KOPT-K1 (cell line): ENCODE results near the gene MBOAT1.
A peak's percentile ranks its signal among the peaks of the same experiment; 100 is the strongest.
"Not testable (repeated sequence)": the region's sequence is repeated elsewhere in the genome, so short reads cannot be mapped to it uniquely, and the experiment has no call there.

Experiments
- H3K27ac ChIP-seq: fragments of 200-600 bp; sonication (generic); 2 replicates; pipeline ENCODE4 v1.5.1; 2016; ENCODE audit warnings: antibody characterized with exemption, mild to moderate bottlenecking, low read depth, low read length; ENCODE audit not compliant: poor library complexity, severe bottlenecking
- H3K36me3 ChIP-seq: fragments of 200-600 bp; sonication (generic); 2 replicates; pipeline ENCODE4 v1.5.1; 2017; ENCODE audit warnings: antibody characterized with exemption, mild to moderate bottlenecking, low read length, moderate library complexity; ENCODE audit not compliant: insufficient read depth
- H3K9me3 ChIP-seq: fragments of 200-600 bp; sonication (generic); 2 replicates; pipeline ENCODE4 v1.5.1; 2017; ENCODE audit warnings: antibody characterized with exemption, low read length, mild to moderate bottlenecking; ENCODE audit not compliant: insufficient read depth, poor library complexity, severe bottlenecking

The MBOAT1 gene, protein sequence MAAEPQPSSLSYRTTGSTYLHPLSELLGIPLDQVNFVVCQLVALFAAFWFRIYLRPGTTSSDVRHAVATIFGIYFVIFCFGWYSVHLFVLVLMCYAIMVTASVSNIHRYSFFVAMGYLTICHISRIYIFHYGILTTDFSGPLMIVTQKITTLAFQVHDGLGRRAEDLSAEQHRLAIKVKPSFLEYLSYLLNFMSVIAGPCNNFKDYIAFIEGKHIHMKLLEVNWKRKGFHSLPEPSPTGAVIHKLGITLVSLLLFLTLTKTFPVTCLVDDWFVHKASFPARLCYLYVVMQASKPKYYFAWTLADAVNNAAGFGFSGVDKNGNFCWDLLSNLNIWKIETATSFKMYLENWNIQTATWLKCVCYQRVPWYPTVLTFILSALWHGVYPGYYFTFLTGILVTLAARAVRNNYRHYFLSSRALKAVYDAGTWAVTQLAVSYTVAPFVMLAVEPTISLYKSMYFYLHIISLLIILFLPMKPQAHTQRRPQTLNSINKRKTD

GRCh38 chr6:20212392-20213111 lies at the start of gene MBOAT1:
TSS of gene MBOAT1 (minus strand) at chr6:20212469. CDS start at chr6:20212234, 235 bp downstream.
- Histone ChIP-seq H3K36me3 (no peaks in the 10 kb centered on the region), H3K27ac (peak within 1 kb of the TSS; percentile 75), H3K9me3 (no peaks in the 10 kb centered on the region)

- Histone ChIP-seq H3K36me3 (no peaks in the 10 kb centered on the region), H3K27ac (no peak overlapping the region), H3K9me3 (peaks cover 3% of the 10 kb centered on the region)
Observed at GRCh38 chr6:20261685-20262084, 49.4 kb upstream of the MBOAT1 start.

DNA sequence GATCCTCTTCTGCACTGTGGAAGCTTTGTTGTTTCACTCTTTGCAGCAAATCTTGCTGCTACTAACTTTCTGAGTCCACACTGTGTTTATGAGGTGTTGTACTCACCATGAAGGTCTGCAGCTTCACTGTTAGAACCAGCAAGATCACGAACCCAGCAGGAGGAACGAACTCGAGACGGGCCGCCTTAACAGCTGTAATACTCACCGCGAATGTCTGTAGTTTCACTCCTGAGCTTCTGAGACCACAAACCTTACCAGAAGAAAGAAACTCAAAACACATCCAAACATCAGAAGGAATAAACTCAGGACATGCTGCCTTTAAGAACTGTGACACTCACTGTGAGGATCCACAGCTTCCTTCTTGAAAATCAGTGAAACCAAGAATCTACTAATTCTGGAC lies 48.1 kb upstream of the MBOAT1 start:
- H3K27ac ChIP-seq: no peak overlapping the region
- H3K9me3 ChIP-seq: peaks cover 3% of the 10 kb centered on the region
- no peaks in the 10 kb centered on the region for H3K36me3 ChIP-seq

DNA sequence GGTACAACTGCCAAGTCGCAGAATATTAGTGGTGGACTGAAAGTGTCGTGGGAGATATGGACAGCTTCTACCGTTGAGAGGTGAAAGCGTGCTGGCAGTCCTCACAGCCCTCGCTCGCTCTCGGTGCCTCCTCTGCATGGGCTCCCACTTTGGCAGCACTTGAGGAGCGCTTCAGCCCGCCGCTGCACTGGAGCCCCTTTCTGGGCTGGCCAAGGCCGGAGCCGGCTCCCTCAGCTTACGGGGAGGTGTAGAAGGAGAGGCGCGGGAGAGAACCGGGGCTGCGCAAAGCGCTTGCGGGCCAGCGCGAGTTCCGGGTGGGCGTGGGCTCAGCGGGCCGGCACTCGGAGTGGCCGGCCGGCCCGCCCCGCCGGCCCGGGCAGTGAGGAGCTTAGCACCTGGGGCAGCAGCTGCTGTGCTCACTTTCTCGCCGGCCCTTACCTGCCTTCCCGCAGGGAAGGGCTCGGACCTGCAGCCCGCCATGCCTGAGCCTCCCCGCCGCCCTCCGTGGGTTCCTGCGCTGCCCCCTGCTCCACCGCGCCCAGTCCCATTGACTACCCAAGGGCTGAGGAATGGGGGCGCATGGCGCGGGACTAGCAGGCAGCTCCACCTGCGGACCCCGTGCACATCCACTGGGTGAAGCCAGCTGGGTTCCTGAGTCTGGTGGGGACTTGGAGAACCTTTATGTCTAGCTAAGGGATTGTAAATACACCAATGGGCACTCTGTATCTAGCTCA lies 47.2 kb upstream of the MBOAT1 start:
- H3K27ac ChIP-seq: no peak overlapping the region
- H3K36me3 ChIP-seq: no peaks in the 10 kb centered on the region
- H3K9me3 ChIP-seq: peaks cover 3% of the 10 kb centered on the region

GRCh38 chr6:20255428-20255827 lies 43.2 kb upstream of the MBOAT1 start:
- Histone ChIP-seq H3K36me3 (no peaks in the 10 kb centered on the region), H3K9me3 (no peaks in the 10 kb centered on the region), H3K27ac (no peak overlapping the region)

DNA sequence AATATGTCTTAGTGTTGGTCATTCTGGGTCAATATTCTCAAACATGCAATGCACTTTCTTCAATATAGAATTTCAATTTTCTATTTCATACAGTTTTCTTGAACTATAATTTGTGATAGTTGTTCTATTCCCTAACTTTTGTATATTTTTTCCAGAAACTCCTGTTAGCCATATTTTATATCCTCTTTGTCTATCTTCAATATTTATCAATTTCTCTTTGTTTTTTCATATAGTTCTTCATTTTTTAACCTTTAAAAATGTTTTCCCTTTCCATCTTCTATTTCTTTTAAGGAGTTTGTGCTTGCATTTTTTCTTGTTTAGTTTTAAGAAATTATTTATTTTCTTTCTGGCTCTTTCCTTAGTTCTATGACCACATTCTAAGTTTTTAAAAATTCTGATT lies 42.0 kb upstream of the MBOAT1 start:
- Histone ChIP-seq H3K36me3 (no peaks in the 10 kb centered on the region), H3K9me3 (no peaks in the 10 kb centered on the region), H3K27ac (no peak overlapping the region)

DNA sequence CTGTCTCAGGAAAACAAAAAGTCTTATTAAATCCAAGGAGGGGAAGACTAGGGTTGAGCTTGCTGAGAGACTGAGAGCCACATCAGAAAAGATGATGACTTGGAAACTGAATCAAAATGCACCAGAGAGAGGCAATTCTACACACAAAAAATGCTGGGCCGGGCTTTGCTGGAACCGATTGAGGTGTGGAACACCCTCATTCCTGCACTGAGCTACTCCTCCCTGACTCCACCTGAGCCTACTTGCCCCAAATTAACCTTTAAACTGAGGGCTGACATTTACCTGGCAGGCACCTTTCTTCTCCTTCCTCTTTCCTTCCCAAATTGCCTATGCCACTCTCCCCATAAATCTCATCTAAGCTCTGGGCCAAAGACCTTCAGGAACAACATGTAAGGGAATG lies 40.8 kb upstream of the MBOAT1 start:
- Histone ChIP-seq H3K36me3 (no peaks in the 10 kb centered on the region), H3K9me3 (no peaks in the 10 kb centered on the region), H3K27ac (no peak overlapping the region)

DNA sequence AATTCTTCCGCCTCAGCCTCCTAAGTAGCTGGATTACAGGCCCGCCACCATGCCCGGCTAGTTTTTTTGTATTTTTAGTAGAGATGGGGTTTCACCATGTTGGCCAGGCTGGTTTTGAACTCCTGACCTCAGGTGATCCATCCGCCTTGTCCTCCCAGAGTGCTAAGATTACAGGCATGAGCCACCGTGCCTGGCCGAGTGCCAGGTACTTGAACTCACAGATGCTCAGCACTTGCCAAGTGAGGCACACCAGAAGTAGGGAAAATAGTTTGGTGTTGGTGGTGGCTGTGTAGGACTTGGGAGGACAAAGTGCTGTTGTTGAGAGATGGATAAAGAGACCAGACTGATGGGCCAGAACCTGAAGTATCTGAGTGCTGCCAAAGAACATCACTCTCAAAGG lies 40.0 kb upstream of the MBOAT1 start:
- H3K36me3 ChIP-seq: no peaks in the 10 kb centered on the region
- H3K27ac ChIP-seq: no peak overlapping the region
- no peaks in the 10 kb centered on the region for H3K9me3 ChIP-seq

- H3K27ac ChIP-seq: no peak overlapping the region
Observed at GRCh38 chr6:20251525-20251924, 39.3 kb upstream of the MBOAT1 start.

GRCh38 chr6:20246125-20246524 lies 33.9 kb upstream of the MBOAT1 start:
- Histone ChIP-seq H3K9me3 (no peaks in the 10 kb centered on the region), H3K36me3 (no peaks in the 10 kb centered on the region), H3K27ac (no peak overlapping the region)

More at GRCh38 chr6:20251525-20251924, 39.3 kb upstream of the MBOAT1 start:
- H3K9me3 ChIP-seq: no peaks in the 10 kb centered on the region
- H3K36me3 ChIP-seq: no peaks in the 10 kb centered on the region

- H3K27ac ChIP-seq, H3K36me3 ChIP-seq, H3K9me3 ChIP-seq: not testable (repeated sequence)
Observed at GRCh38 chr6:20244807-20245681, 32.8 kb upstream of the MBOAT1 start.

DNA sequence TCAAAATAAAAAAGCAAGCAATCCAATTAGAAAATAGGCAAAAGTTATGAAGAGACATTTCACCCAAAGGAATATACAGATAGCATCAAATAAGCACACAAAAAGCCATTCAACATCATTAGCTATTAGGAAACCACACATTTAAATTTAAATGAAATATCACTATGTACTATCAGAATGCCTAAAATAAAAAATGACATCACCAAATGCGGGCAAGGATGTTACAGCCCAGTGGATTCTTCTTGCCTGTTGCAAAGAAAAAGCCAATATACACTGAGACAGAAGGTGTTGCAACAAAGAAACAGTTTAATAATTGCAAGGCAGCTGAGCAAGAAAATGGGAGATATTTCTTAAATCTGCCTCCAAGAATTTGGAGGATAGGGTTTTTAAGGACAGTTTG lies 31.0 kb upstream of the MBOAT1 start:
- Histone ChIP-seq H3K9me3 (no peaks in the 10 kb centered on the region), H3K27ac (no peak overlapping the region), H3K36me3 (no peaks in the 10 kb centered on the region)

DNA sequence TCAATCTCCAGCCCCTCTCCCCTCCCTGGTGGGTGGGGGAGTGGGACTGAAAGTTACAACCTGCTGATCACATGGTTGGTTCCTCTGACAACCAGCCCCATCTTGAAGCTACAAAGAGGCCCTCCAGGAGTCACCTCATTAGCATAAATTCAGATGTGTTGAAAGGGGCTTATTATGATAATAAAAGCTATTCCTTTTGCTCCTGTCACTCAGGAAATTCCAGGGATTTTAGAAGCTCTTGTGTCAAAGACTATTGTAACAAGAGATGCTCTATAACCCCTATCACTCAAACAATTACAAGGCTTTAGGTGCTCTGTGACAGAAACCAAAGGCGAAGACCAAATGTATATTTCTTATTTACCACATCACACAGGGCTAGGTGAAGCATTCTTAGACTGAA lies 30.1 kb upstream of the MBOAT1 start:
- H3K36me3 ChIP-seq: no peaks in the 10 kb centered on the region

DNA sequence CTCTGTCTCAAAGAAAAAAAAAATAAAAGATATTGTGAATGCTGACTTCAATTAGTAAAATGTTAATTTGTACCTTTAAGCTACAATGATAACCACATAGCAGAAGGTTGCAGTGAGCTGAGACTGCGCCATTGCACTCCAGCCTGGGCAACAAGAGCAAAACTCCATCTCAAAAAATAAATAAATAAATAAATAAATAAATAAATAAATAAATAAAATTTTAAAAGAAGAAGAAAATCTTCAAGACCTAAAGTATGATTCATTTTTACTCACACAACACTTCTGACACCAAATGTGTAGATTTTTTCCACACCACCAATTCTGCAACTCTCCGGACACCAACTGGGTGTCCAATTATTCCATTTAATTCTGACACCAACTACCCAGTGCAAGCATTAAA lies 28.8 kb upstream of the MBOAT1 start:
- no peaks in the 10 kb centered on the region for H3K36me3 ChIP-seq
- no peaks in the 10 kb centered on the region for H3K9me3 ChIP-seq
- no peak overlapping the region for H3K27ac ChIP-seq

More for the DNA sequence above, 30.1 kb upstream of the MBOAT1 start:
- Histone ChIP-seq H3K27ac (no peak overlapping the region), H3K9me3 (no peaks in the 10 kb centered on the region)
